Measurements from ENCODE around the gene PRDX5. TPM values are rescaled to one million over a fixed set of nuclear protein-coding genes. Genes with fewer than 3 reads are reported as not detected.

PRDX5 gene
- total RNA-seq, 1 experiment from 2014 or later: 267 TPM

- no peak overlapping the region for H3K27ac ChIP-seq (ENCODE audit: low read depth, low read length)
Measured at GRCh38 chr11:64278576-64279190, 39.2 kb upstream of the PRDX5 start.

More at GRCh38 chr11:64278576-64279190, 39.2 kb upstream of the PRDX5 start:
- Histone ChIP-seq H3K79me2 (ENCODE audit: insufficient read depth, low read length) (no peaks in the 10 kb centered on the region), H3K4me1 (ENCODE audit: control insufficient read depth in 1 of 2, insufficient read depth in 2 of 2, low read length in 2 of 2) (peaks cover 5% of the 10 kb centered on the region in 2 experiments; a peak in 2 of 4 replicates), H4K20me1 (ENCODE audit: insufficient read depth) (no peaks in the 10 kb centered on the region), H3K27me3 (ENCODE audit: insufficient read depth, low read length) (no peaks in the 10 kb centered on the region), H3K9ac (ENCODE audit: low read length) (no peak overlapping the region), H3K9me3 (ENCODE audit: control insufficient read depth in 1 of 2, insufficient read depth in 1 of 2, low read depth in 1 of 2, low read length in 2 of 2) (no peaks in the 10 kb centered on the region), H3K4me2 (ENCODE audit: low read length) (no peak overlapping the region), H2AFZ (ENCODE audit: low read depth, low read length, poor library complexity, severe bottlenecking) (no peak overlapping the region), H3K36me3 (ENCODE audit: control insufficient read depth in 1 of 2, insufficient read depth in 2 of 2, low read length in 2 of 2) (no peaks in the 10 kb centered on the region; a peak in 1 of 4 replicates), H3K4me3 (replicated peaks in 1 of 2; ENCODE audit: low read depth in 1 of 2, low read length in 2 of 2) (no peak overlapping the region), H3K9me2 (ENCODE audit: insufficient read depth) (no peaks in the 10 kb centered on the region)
- POLR2A ChIA-PET: interaction anchor here (0.8 kb wide), 1 partner anchor 24 kb away, joined by 3 read pairs; no protein-coding TSS in a partner anchor
- DNase-seq (ENCODE audit: low read depth, low spot score): no peak
- intact Hi-C loops (cut with micrococcal nuclease): no loop called here
- no peak for ATAC-seq
- TF ChIP-seq CEBPB (IDR thresholded peaks at IDR 0.05; ENCODE audit: low read depth): no peak
- TF ChIP-seq SIN3A (IDR thresholded peaks at IDR 0.05; ENCODE audit: low read depth): no peak
- no peak for TF ChIP-seq CTCF (IDR thresholded peaks at IDR 0.05 in 2 of 3, conservative IDR thresholded peaks at IDR 0.05 in 1 of 3; ENCODE audit: borderline replicate concordance in 1 of 3, insufficient read depth in 1 of 3, low read depth in 2 of 3, low read length in 2 of 3)
- no peak for TF ChIP-seq EGR1 (IDR thresholded peaks at IDR 0.05; ENCODE audit: low read depth)
- no peak for TF ChIP-seq ZBTB33 (IDR thresholded peaks at IDR 0.05; ENCODE audit: extremely low read depth, insufficient replicate concordance, low read length)
- TF ChIP-seq POLR2AphosphoS5 (IDR thresholded peaks at IDR 0.05; ENCODE audit: low read depth, low read length): no peak
- TF ChIP-seq REST (IDR thresholded peaks at IDR 0.05; ENCODE audit: low read depth): no peak
- TF ChIP-seq SP1 (IDR thresholded peaks at IDR 0.05; ENCODE audit: low read depth): no peak
- TF ChIP-seq CBX3 (IDR thresholded peaks at IDR 0.05; ENCODE audit: low read depth): no peak
- TF ChIP-seq JUND (IDR thresholded peaks at IDR 0.05): no peak
- BruUV-seq (replicated peaks): no TSS peak
- CTCF ChIA-PET: interaction anchor here (1.6 kb wide), 1 partner anchor 22 kb away, joined by 4 read pairs; no protein-coding TSS in a partner anchor
- RAD21 ChIA-PET (ENCODE audit: low non-redundant PET in 1 of 2, low total read pairs in 2 of 2, uncharacterized antibody in 2 of 2, unreplicated experiment in 2 of 2): no interaction called here

Measured in HCT116 (cell line).